ENCODE results near the gene EDAR.

EDAR gene

GRCh38 chr2:108938077-108938710, 50.8 kb downstream of the EDAR start:
- DNase-seq = no peak

- no peak for DNase-seq
Measured at GRCh38 chr2:108937367-108938017, 51.5 kb downstream of the EDAR start.

- DNase-seq = no peak
Measured at GRCh38 chr2:108936866-108937265, 52.2 kb downstream of the EDAR start.

GRCh38 chr2:108936076-108936864, 52.8 kb downstream of the EDAR start:
- DNase-seq = no peak

GRCh38 chr2:108935271-108935741, 53.7 kb downstream of the EDAR start:
- DNase-seq = no peak

GRCh38 chr2:108934583-108935245, 54.3 kb downstream of the EDAR start:
- no peak for DNase-seq

GRCh38 chr2:108934151-108934550, 54.9 kb downstream of the EDAR start:
- DNase-seq = no peak

- DNase-seq = no peak
Measured at GRCh38 chr2:108933691-108934117, 55.3 kb downstream of the EDAR start.

GRCh38 chr2:108932736-108933332, 56.2 kb downstream of the EDAR start:
- no peak for DNase-seq

GRCh38 chr2:108931372-108931771, 57.6 kb downstream of the EDAR start:
- DNase-seq = no peak

- DNase-seq = no peak
Measured at GRCh38 chr2:108929807-108930425, 59.1 kb downstream of the EDAR start.

- no peak for DNase-seq
Measured at GRCh38 chr2:108928660-108929377, 60.2 kb downstream of the EDAR start.

GRCh38 chr2:108927936-108928659, 60.9 kb downstream of the EDAR start:
- peak; percentile 26 to 52 for DNase-seq

GRCh38 chr2:108927405-108927804, 61.6 kb downstream of the EDAR start:
- DNase-seq = no peak

- DNase-seq = no peak
Measured at GRCh38 chr2:108926561-108927380, 62.2 kb downstream of the EDAR start.

- no peak for DNase-seq
Measured at GRCh38 chr2:108925735-108926134, 63.3 kb downstream of the EDAR start.

- no peak for DNase-seq
Measured at GRCh38 chr2:108925286-108925685, 63.7 kb downstream of the EDAR start.

GRCh38 chr2:108924580-108925251, 64.3 kb downstream of the EDAR start:
- DNase-seq = no peak
